GM18519 (cell line): ENCODE measurements around the gene KAT7.
A peak's percentile ranks its signal among the peaks of the same experiment; 100 is the strongest.
"Not testable (repeated sequence)": the region's sequence is repeated elsewhere in the genome, so short reads cannot be mapped to it uniquely, and the experiment has no call there.

Source experiments
- ATAC-seq: cut with Tn5 transposase; IDR thresholded peaks from one replicate; pipeline ENCODE4 v1.9.1; 2021; ENCODE audit warnings: mild to moderate bottlenecking, moderate library complexity; ENCODE audit not compliant: unreplicated experiment, low FRiP score

The KAT7 gene

GRCh38 chr17:49788478-49789242 lies at the start of gene KAT7:
KAT7 (plus strand) TSS chr17:49788681; CDS start chr17:49788835, 154 bp downstream.
- peak; percentile 39 for ATAC-seq

- ATAC-seq = no peak
Measured at GRCh38 chr17:49739641-49740271, 48.7 kb upstream of the KAT7 start.

- no peak for ATAC-seq
Measured at GRCh38 chr17:49741009-49741691, 47.3 kb upstream of the KAT7 start.

- ATAC-seq = no peak
Measured at GRCh38 chr17:49741692-49742076, 46.8 kb upstream of the KAT7 start.

GRCh38 chr17:49742166-49742638 lies 46.3 kb upstream of the KAT7 start:
- no peak for ATAC-seq

GRCh38 chr17:49745175-49746139 lies 43.0 kb upstream of the KAT7 start:
- no peak for ATAC-seq

GRCh38 chr17:49746791-49747490 lies 41.5 kb upstream of the KAT7 start:
- ATAC-seq = peak; percentile 43

GRCh38 chr17:49747632-49748031 lies 40.8 kb upstream of the KAT7 start:
- ATAC-seq = no peak

GRCh38 chr17:49748223-49748622 lies 40.3 kb upstream of the KAT7 start:
- ATAC-seq = no peak

- ATAC-seq = peak; percentile 50
Measured at GRCh38 chr17:49748791-49749190, 39.7 kb upstream of the KAT7 start.

- ATAC-seq = no peak
Measured at GRCh38 chr17:49749730-49750129, 38.8 kb upstream of the KAT7 start.

GRCh38 chr17:49752508-49752907 lies 36.0 kb upstream of the KAT7 start:
- ATAC-seq = no peak

GRCh38 chr17:49753959-49754391 lies 34.5 kb upstream of the KAT7 start:
- no peak for ATAC-seq

GRCh38 chr17:49755663-49756283 lies 32.7 kb upstream of the KAT7 start:
- no peak for ATAC-seq

- no peak for ATAC-seq
Measured at GRCh38 chr17:49756323-49757150, 31.9 kb upstream of the KAT7 start.

GRCh38 chr17:49757151-49757777 lies 31.2 kb upstream of the KAT7 start:
- no peak for ATAC-seq

GRCh38 chr17:49758464-49759010 lies 29.9 kb upstream of the KAT7 start:
- ATAC-seq = not testable (repeated sequence)

- no peak for ATAC-seq
Measured at GRCh38 chr17:49759203-49759602, 29.3 kb upstream of the KAT7 start.
